GM12891 (cell line): ENCODE measurements around the gene C10orf71.

Experiments used
- DNase-seq: peaks from one replicate; pipeline ENCODE4 v3.0.0; 2011; ENCODE audit warnings: low spot score; ENCODE audit not compliant: insufficient read length
- FAIRE-seq: peaks from 2 replicates; lab custom pipeline; 2011; peaks lifted over from hg19 to GRCh38; lab: Jason Lieb, UNC
- PAX5 ChIP-seq: IDR thresholded peaks from 2 replicates; pipeline ENCODE4 v1.6.1; 2011; ENCODE audit warnings: low read length, moderate library complexity, mild to moderate bottlenecking; ENCODE audit not compliant: insufficient read depth, severe bottlenecking
- POLR2A ChIP-seq: IDR thresholded peaks from 2 replicates; pipeline ENCODE4 v1.6.1; 2011; ENCODE audit warnings: low read depth, low read length, control low read depth
- POLR2AphosphoS5 ChIP-seq: IDR thresholded peaks from 2 replicates; pipeline ENCODE4 v1.6.1; 2011; ENCODE audit warnings: low read depth, low read length, control low read depth
- POU2F2 ChIP-seq: IDR thresholded peaks from 2 replicates; pipeline ENCODE4 v1.6.1; 2011; ENCODE audit warnings: low read depth, mild to moderate bottlenecking, control low read depth, low read length, moderate library complexity
- SPI1 ChIP-seq: IDR thresholded peaks from 2 replicates; pipeline ENCODE4 v1.6.1; 2011; ENCODE audit warnings: low read depth, low read length, control low read depth
- TAF1 ChIP-seq: IDR thresholded peaks from 2 replicates; pipeline ENCODE4 v1.6.1; 2011; ENCODE audit warnings: low read depth, low read length, control low read depth

C10orf71 gene

DNA sequence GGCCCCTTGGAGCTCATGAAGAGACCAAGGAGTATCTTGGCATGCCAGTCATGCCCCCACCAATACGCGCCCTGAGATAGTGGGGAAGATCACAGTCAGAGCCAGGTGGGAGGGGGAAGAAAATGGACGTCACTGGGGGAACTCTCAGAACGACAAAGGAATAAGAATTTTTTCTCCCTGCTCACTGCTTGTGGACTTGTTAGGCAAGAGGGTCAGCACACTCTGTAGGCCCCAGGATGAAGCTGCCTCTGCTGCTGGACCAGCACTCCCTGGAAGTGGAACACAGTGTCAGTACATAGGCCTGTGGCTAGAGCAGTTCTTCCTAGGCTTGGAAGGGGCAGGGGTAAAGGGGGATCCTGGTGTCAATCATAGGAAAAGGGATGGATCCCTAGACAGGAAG is 50.4 kb downstream of the C10orf71 start:
- TF ChIP-seq POLR2AphosphoS5 = no peak
- TF ChIP-seq SPI1 = no peak
- TF ChIP-seq POU2F2 = no peak
- no peak for TF ChIP-seq POLR2A
- no peak for TF ChIP-seq TAF1
- no peak for TF ChIP-seq PAX5
- DNase-seq (no peak), FAIRE-seq (no peak)

DNA sequence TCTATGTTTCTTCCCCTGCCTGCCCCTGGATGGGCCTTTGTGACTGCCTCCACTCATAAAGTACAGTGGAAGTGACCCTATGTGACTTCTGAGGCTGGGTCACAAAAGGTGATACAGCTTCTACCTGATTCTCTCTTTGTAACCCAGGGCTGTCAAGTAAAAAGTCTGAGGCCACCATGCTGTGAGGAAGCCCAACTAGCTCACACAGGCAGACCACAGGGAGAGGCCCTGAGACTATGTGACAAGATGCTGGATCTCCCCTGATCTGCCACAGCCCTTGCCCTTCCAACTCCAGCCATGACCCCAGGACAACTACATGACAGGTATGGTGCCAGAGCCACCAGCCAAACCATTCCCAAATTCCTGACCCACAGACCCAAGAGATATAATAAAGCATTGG is 51.2 kb downstream of the C10orf71 start:
- DNase-seq (no peak), FAIRE-seq (no peak)
- TF ChIP-seq POLR2A (no peak), POLR2AphosphoS5 (no peak), SPI1 (no peak), PAX5 (no peak), TAF1 (no peak), POU2F2 (no peak)

DNA sequence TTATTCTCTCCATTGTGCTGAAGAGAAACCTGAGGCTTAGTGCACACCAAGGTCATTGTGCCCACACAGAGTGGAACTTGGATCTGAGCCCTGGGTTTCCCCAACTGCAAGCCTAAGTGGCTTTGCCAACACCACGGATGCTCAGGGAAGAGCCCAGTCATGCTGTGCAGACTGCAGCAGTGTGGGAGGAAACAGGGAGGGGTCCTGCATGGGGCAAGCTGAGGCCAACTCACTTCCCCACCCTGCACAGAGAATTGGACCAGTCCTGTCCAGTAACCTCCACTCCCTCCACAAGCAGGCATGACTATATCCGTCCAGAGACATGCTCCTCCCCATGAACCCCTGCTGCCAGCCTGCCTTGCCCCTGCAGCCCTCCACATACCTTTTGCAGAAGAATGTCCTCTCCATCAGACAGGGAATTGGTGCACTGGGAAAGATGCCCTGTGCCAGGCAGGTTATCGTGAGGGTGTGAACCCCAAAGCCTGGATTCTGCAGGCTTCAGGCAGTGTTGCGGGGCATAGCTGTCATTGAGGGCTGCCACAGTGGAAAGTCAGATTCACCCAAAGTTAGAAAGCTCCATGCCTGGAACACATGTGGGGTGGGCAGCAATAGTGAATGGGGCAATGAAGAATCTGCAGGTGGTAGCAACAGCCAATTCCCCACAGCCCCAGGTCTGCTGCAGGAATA is 52.0 kb downstream of the C10orf71 start:
- DNase-seq (no peak), FAIRE-seq (no peak)
- TF ChIP-seq SPI1 (no peak), PAX5 (no peak), TAF1 (no peak), POLR2A (no peak), POLR2AphosphoS5 (no peak), POU2F2 (no peak)

DNA sequence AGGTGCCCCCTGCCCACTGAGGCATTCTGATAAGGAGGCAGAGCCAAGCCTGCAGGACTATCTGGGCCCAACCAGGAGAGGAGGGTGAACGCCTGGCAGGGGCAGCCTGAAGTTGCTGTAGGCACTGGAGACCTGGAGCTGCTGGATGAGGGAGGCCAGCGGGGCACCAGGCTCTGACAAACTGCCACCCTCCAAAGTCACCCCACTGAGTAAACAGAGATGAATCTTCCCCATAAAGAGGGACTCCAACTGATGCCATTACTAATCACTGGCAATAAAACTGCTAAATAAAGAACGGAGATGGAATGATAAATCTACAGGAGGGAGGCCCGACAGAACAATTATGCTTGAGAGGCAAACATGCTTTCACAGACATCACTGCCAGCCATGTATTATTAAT is 52.7 kb downstream of the C10orf71 start:
- FAIRE-seq (no peak), DNase-seq (no peak)
- TF ChIP-seq TAF1 (no peak), POU2F2 (no peak), PAX5 (no peak), SPI1 (no peak)

DNA sequence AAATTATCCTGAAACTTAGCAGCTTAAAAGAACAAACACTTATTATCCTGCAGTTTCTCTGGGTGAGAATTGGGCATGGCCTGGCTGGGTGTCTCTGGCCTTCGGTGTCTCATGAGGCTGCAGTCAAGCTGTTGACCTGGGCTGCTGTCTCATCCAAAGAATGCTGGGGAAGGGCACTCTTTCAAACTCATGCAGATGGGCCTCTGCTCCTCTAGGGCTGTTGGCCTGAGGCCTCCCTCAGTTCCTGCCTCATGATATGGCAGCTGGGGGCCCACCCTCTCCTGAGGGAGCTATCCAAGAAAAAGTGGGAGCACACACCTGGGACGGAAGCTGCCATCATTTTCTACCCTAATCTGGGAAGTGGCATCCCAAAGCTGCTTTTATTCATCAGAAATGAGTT is 53.4 kb downstream of the C10orf71 start:
- FAIRE-seq = no peak
- no peak for DNase-seq
- TF ChIP-seq POU2F2 (no peak), TAF1 (no peak), SPI1 (no peak), POLR2AphosphoS5 (no peak), POLR2A (no peak), PAX5 (no peak)

DNA sequence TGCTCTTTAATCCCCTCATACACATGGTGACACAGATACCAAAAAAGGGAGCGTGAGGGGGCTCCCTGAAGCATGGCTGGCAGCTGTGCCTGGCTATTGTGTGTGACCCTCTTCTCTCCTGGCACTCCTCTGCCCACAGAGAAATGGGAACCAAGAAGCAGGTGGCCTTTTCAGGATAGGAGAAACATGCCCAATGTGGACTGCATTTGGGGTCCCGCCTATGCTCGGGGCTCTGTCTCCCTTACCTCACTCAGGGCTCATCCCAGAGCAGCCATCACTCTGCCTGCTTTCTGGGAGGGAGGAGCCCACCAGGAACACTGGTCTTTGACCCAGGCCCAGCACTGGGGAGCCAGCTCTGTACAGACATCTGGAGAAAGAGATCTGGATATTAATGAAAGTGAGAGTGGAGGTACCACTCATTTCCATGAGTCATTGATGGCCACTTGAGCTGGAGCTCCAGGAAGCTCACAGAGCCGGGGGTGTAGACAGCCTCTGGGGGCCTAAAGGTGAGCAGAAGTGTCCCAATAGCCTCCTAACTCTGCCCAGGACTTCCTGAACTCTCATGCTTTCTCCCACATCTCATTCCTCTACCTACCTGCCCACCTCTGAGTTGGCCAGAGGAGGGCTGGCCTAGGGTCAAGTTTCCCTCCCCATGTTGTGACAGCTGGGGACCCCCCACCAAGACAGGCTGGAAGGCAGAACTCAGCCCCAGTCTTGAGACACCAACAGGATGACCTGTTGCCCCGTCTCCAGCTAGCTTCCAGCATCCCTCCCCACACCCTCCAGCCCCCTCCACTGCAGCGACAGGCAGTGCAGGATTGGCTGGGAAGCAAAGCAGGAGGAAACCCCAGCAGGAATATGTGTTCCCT is 54.3 kb downstream of the C10orf71 start:
- DNase-seq = no peak
- TF ChIP-seq PAX5 (no peak), POLR2A (no peak), SPI1 (no peak), TAF1 (no peak), POU2F2 (no peak), POLR2AphosphoS5 (no peak)
- no peak for FAIRE-seq

DNA sequence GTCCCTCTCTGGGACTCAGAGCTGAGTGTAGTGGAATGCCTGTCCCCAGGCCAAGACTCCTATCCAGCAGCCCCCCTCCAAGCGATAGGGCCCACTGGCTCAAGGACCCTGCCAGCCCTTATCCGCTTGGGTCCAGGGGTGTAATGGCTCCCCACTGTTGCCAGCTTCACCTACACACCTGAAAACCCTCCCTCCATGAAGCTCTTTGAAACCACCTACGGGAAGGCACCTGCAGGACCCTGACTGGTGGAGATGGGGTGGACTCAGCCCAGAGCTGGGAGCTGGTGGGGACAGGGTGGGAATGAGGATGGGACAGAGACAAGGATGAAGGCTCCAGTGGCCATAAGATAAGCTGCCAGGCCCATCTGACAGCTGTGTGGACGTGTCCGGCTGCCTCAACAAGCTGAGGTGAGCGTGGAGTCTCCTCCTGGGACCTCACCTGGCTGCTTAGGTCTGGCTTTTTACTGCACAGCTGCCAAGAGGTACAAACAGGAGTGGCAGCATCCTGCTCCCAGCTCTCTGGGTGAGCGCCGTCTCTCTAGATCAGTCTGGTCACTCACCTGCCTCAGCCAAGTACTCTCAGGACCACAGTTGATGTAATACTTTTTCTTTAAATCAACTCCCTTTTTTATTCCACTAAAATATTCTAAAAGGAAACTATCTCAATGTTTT is 55.1 kb downstream of the C10orf71 start:
- FAIRE-seq (no peak), DNase-seq (no peak)
- no peak for TF ChIP-seq PAX5
- no peak for TF ChIP-seq SPI1
- no peak for TF ChIP-seq POU2F2
- no peak for TF ChIP-seq TAF1
- no peak for TF ChIP-seq POLR2A
- TF ChIP-seq POLR2AphosphoS5 = no peak

DNA sequence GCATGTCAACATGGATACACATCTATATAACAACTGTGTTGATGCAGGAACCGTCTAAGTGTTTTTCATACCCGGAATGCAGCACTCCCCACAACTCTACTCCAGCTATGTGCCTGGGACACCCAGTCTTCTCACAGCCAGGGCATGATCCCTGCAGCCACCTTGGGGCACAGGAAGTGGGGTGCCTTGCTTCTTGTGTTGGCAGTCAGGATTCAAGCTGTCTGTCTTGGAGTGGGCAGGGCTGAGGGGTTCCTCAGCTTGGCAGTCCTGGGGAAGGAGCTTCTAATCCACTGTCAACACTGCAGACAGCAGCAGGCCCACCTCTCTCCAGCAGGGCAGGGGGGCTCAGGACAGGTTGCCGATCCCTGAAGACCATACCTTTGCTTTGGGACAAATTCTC is 55.6 kb downstream of the C10orf71 start:
- TF ChIP-seq POU2F2 (no peak), TAF1 (no peak), POLR2AphosphoS5 (no peak), SPI1 (no peak), POLR2A (no peak), PAX5 (no peak)
- DNase-seq (no peak), FAIRE-seq (no peak)

DNA sequence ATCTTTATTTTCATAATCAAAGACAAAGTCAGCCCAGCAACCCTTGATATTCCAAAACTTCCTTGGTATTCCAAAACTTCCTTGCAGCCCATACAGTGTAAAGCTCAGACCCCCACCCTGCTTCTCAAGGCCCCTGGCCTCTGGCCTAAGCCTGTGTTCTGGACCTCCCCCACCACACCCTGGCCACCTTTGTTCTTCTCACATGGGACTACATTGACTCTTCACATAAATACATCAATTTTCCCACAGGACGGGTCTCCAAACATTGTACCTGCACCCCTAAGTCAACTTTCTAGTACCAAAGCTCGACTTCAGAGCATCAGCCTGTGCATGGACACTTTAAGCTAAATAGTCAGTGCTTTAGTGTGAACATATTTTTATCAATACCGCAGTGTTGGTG is 56.3 kb downstream of the C10orf71 start:
- TF ChIP-seq PAX5 (no peak), TAF1 (no peak), POU2F2 (no peak), SPI1 (no peak), POLR2AphosphoS5 (no peak), POLR2A (no peak)

More for the DNA sequence above, 56.3 kb downstream of the C10orf71 start:
- FAIRE-seq (no peak), DNase-seq (no peak)
